GM12878 (cell line): Measurements from ENCODE around the gene SDF4. TPM values are rescaled to one million over a fixed set of nuclear protein-coding genes. Genes with fewer than 3 reads are reported as not detected.

Source experiments
- ATF7 ChIP-seq: fragments of 450-650 bp; IDR thresholded peaks from 2 replicates; pipeline ENCODE4 v1.6.1; 2016; ENCODE audit warnings: low read depth, mild to moderate bottlenecking
- BCL3 ChIP-seq: IDR thresholded peaks from 2 replicates; pipeline ENCODE4 v1.6.1; 2011; ENCODE audit warnings: borderline replicate concordance, low read depth, mild to moderate bottlenecking, moderate library complexity, low read length; ENCODE audit not compliant: insufficient read depth, poor library complexity, severe bottlenecking
- BMI1 ChIP-seq: fragments of 450-650 bp; IDR thresholded peaks from 2 replicates; pipeline ENCODE4 v1.6.1; 2016; ENCODE audit warnings: mild to moderate bottlenecking, moderate library complexity, borderline replicate concordance
- CREM ChIP-seq: IDR thresholded peaks from 2 replicates; pipeline ENCODE4 v1.6.1; 2014; ENCODE audit warnings: antibody characterized with exemption, low read depth
- FOS ChIP-seq: IDR thresholded peaks from 3 replicates; pipeline ENCODE4 v1.6.1; 2011; ENCODE audit warnings: borderline replicate concordance; ENCODE audit not compliant: insufficient read length; ENCODE audit errors: extremely low read depth
- RCOR1 ChIP-seq: conservative IDR thresholded peaks from 2 replicates; pipeline ENCODE4 v1.6.1; 2012; ENCODE audit warnings: low read depth, low read length, improper control_type of control experiment
- SMARCA5 ChIP-seq: fragments of 450-650 bp; IDR thresholded peaks from 2 replicates; pipeline ENCODE4 v1.6.1; 2017; ENCODE audit warnings: mild to moderate bottlenecking
- TCF12 ChIP-seq: IDR thresholded peaks from 2 replicates; pipeline ENCODE4 v1.6.1; 2011; ENCODE audit warnings: low read depth, mild to moderate bottlenecking, low read length
- ZBTB33 ChIP-seq: fragments of 450-650 bp; IDR thresholded peaks from 2 replicates; pipeline ENCODE4 v1.6.1; 2017; ENCODE audit warnings: mild to moderate bottlenecking
- ZNF592 ChIP-seq: fragments of 450-650 bp; IDR thresholded peaks from 2 replicates; pipeline ENCODE4 v1.6.1; 2017; ENCODE audit warnings: mild to moderate bottlenecking, moderate library complexity
- polyA plus RNA-seq, 11 experiments: library from polyadenylated mRNA; depleted of rRNA in 4 of 11; unstranded in 6 of 11; stranded (reverse) in 5 of 11; fragments of >200 nt; fragmentation: Nextera tagmentation in 4 of 11; fragmentation: Illumina TruSeq in 1 of 11; extraction: Ambion mirVana in 4 of 11; extraction: Trizol in 1 of 11; gene quantifications; 1 replicate in 1 of 11; 2 replicates in 10 of 11; pipeline versions ENCODE4 v1.2.1 to v1.2.3, GENCODE V29; 2011 to 2016; ENCODE audit warnings: inconsistent platforms in 2 of 11, missing spikeins in 2 of 11, low read depth in 1 of 11
- total RNA-seq, 4 experiments: library from RNA; depleted of rRNA in 3 of 4; stranded (reverse); fragments of >200 nt in 3 of 4; fragmentation: Illumina TruSeq in 1 of 4; extraction: Trizol in 1 of 4; gene quantifications; 2 replicates each; pipeline versions ENCODE4 v1.2.1 to v1.2.3, GENCODE V29; 2013 to 2021

The SDF4 gene
- total and polyA plus RNA-seq, 10 of the 15 experiments (the other 5 are each of a cell fraction or from before 2014, with no cell fraction given), result 0.44 to 97.2 (median 40.2) TPM

GRCh38 chr1:1171546-1172340, 60.1 kb downstream of the SDF4 start (continued):
- TF ChIP-seq ZBTB33 (no peak), BMI1 (no peak), RCOR1 (no peak), ATF7 (peak; percentile 41; the same call in 1 of the 2 replicates), BCL3 (peak; percentile 39), FOS (no peak), TCF12 (no peak), ZNF592 (no peak), SMARCA5 (no peak), CREM (peak; percentile 46; the same call in 1 of the 2 replicates)
